Measurements from ENCODE around the gene RECQL5. TPM values are rescaled to one million over a fixed set of nuclear protein-coding genes. Genes with fewer than 3 reads are reported as not detected.

RECQL5 gene
- total and polyA plus RNA-seq, 4 donors, result 16.4 to 32.5 (median 29.8) TPM

GRCh38 chr17:75616521-75617122, 50.3 kb downstream of the RECQL5 start:
- no peaks in the 10 kb centered on the region for H3K9me3 ChIP-seq (ENCODE audit: control insufficient read depth in 4 of 4, insufficient read depth in 3 of 4, low read length in 3 of 4)
- WGBS, 2 donors, result 90 to 91% methylated on average over 24 of the region's 24 CpGs
- TF ChIP-seq CTCF (IDR thresholded peaks at IDR 0.05; ENCODE audit: control extremely low read depth, extremely low read depth), result no peak
- H3K36me3 ChIP-seq (ENCODE audit: control insufficient read depth in 4 of 4, insufficient read depth in 4 of 4, low read length in 4 of 4), result peaks cover 0 to 89% (median 16%) of the 10 kb centered on the region in 4 donors
- H3K27ac ChIP-seq (ENCODE audit: low read depth in 1 of 2, low read length in 1 of 2), result no peak overlapping the region
- H3K9ac ChIP-seq (ENCODE audit: insufficient read depth in 1 of 2, low read length in 2 of 2), result no peak overlapping the region
- ATAC-seq (ENCODE audit: insufficient read depth, low FRiP score) (no peak), DNase-seq (no peak)
- H3K4me3 ChIP-seq, result no peak overlapping the region
- no peaks in the 10 kb centered on the region for H3K4me1 ChIP-seq (ENCODE audit: control insufficient read depth in 5 of 5, insufficient read depth in 5 of 5, low read length in 5 of 5)
- no peaks in the 10 kb centered on the region for H3K27me3 ChIP-seq (ENCODE audit: control insufficient read depth in 3 of 3, insufficient read depth in 3 of 3, low read length in 2 of 3)

- Histone ChIP-seq H3K27ac (ENCODE audit: low read depth in 1 of 2, low read length in 1 of 2) (no peak overlapping the region), H3K4me3 (no peak overlapping the region), H3K36me3 (ENCODE audit: control insufficient read depth in 4 of 4, insufficient read depth in 4 of 4, low read length in 4 of 4) (peaks cover 0 to 82% (median 18%) of the 10 kb centered on the region in 4 donors), H3K4me1 (ENCODE audit: control insufficient read depth in 5 of 5, insufficient read depth in 5 of 5, low read length in 5 of 5) (no peaks in the 10 kb centered on the region), H3K9me3 (ENCODE audit: control insufficient read depth in 4 of 4, insufficient read depth in 3 of 4, low read length in 3 of 4) (no peaks in the 10 kb centered on the region), H3K27me3 (ENCODE audit: control insufficient read depth in 3 of 3, insufficient read depth in 3 of 3, low read length in 2 of 3) (no peaks in the 10 kb centered on the region), H3K9ac (ENCODE audit: insufficient read depth in 1 of 2, low read length in 2 of 2) (no peak overlapping the region)
- TF ChIP-seq CTCF (IDR thresholded peaks at IDR 0.05; ENCODE audit: control extremely low read depth, extremely low read depth), result no peak
- 95 to 96% methylated on average over 11 of the region's 11 CpGs for WGBS, 2 donors
- DNase-seq, result no peak
- no peak for ATAC-seq (ENCODE audit: insufficient read depth, low FRiP score)
Measured at GRCh38 chr17:75615301-75615700, 51.7 kb downstream of the RECQL5 start.

- WGBS, 2 donors, result 94 to 98% methylated on average over 19 of the region's 19 CpGs
Measured at GRCh38 chr17:75614556-75615270, 52.2 kb downstream of the RECQL5 start.

More at GRCh38 chr17:75614556-75615270, 52.2 kb downstream of the RECQL5 start:
- DNase-seq (no peak), ATAC-seq (ENCODE audit: insufficient read depth, low FRiP score) (no peak)
- Histone ChIP-seq H3K9me3 (ENCODE audit: control insufficient read depth in 4 of 4, insufficient read depth in 3 of 4, low read length in 3 of 4) (no peaks in the 10 kb centered on the region), H3K27ac (ENCODE audit: low read depth in 1 of 2, low read length in 1 of 2) (no peak overlapping the region), H3K36me3 (ENCODE audit: control insufficient read depth in 4 of 4, insufficient read depth in 4 of 4, low read length in 4 of 4) (peaks cover 0 to 80% (median 20%) of the 10 kb centered on the region in 4 donors), H3K4me1 (ENCODE audit: control insufficient read depth in 5 of 5, insufficient read depth in 5 of 5, low read length in 5 of 5) (no peaks in the 10 kb centered on the region), H3K27me3 (ENCODE audit: control insufficient read depth in 3 of 3, insufficient read depth in 3 of 3, low read length in 2 of 3) (no peaks in the 10 kb centered on the region), H3K9ac (ENCODE audit: insufficient read depth in 1 of 2, low read length in 2 of 2) (no peak overlapping the region), H3K4me3 (no peak overlapping the region)
- no peak for TF ChIP-seq CTCF (IDR thresholded peaks at IDR 0.05; ENCODE audit: control extremely low read depth, extremely low read depth)

Data from lung (tissue), 12 donors.